GM10266 (cell line): ENCODE results near the gene ZMIZ1.

ENCODE experiments used
- DNase-seq: peaks from one replicate; pipeline ENCODE4 v3.0.0; 2012; ENCODE audit errors: extremely low spot score
- TF ChIP-seq, protein P1 (sequence below): IDR thresholded peaks from 2 replicates; pipeline ENCODE4 v1.5.1; 2012; ENCODE audit warnings: mild to moderate bottlenecking, low read depth; ENCODE audit not compliant: control insufficient read depth, insufficient read depth; ENCODE audit errors: missing control alignments

The ZMIZ1 gene

DNA sequence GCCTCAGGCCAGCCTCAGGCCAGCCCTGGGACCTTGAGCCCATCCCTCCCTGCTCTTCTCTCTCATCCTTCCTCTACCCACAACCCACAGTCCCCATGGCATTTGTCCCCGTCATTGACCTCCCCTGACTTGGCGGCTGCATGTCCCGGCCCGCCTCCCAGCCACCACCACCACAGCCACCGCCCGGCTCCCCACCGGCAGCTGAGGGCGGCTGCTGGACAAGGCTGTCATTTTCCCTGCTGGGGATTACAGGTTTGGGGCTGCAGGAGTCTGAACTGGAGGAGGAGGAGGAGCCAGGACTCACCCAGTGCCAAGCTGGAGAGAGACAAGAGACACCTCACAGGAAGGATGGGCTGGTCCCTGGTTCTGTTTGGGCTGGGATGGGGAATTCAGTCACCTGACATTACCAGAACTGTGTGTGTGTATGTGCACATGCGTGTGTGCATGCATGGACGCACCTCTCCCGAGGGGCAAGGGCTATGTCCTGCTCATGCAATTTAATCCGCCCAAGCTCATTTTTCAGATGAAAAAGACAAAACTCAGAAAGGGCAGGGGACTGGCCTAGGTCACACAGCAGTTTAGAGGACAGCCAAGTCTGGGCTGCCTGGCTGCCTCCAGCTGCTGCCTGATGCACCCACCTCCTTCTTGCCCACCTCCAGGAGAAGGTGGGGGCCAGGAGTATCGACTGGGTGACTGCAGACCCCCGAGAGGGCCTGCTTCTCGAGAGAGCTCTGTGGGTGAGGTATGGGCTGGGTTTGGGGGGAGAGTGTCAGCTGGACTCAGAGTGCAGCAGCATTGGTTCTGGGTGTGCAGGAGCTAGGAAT is 113.1 kb downstream of the ZMIZ1 start:
- TF ChIP-seq, protein P1, sequence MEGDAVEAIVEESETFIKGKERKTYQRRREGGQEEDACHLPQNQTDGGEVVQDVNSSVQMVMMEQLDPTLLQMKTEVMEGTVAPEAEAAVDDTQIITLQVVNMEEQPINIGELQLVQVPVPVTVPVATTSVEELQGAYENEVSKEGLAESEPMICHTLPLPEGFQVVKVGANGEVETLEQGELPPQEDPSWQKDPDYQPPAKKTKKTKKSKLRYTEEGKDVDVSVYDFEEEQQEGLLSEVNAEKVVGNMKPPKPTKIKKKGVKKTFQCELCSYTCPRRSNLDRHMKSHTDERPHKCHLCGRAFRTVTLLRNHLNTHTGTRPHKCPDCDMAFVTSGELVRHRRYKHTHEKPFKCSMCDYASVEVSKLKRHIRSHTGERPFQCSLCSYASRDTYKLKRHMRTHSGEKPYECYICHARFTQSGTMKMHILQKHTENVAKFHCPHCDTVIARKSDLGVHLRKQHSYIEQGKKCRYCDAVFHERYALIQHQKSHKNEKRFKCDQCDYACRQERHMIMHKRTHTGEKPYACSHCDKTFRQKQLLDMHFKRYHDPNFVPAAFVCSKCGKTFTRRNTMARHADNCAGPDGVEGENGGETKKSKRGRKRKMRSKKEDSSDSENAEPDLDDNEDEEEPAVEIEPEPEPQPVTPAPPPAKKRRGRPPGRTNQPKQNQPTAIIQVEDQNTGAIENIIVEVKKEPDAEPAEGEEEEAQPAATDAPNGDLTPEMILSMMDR = no peak
- no peak for DNase-seq

DNA sequence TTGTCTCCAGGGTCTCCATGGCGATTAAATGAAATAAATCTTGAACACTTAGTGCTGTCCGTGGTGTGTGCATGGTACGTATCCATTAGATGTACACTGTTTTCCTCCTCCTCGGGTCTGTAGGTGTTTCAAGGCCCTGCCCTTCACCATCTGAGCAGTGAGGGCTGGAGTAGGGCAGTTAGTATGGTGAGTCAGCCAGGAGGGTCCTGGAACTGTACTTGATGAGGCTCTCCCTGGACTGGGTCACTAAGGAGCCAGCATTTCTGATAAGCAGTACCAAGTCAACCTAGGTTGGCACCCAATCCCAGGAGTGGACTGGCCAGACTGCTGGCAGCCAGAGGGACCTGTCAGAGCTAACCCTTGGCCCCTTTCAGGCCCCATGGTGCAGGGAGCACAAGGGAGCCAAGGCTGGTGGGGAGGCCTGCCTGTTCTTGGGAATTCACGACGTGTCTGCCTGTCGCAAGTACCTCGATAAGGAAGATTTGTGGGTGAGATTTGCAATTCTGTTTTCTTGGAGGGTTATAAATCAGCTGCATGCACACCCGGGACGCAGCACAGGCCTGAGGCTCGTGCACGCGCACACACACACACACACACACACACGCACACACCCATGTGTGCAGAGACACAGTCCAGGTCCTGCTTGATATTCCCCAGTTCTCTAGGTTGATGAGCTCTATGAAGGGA is 114.2 kb downstream of the ZMIZ1 start:
- TF ChIP-seq, protein P1 = no peak
- no peak for DNase-seq

DNA sequence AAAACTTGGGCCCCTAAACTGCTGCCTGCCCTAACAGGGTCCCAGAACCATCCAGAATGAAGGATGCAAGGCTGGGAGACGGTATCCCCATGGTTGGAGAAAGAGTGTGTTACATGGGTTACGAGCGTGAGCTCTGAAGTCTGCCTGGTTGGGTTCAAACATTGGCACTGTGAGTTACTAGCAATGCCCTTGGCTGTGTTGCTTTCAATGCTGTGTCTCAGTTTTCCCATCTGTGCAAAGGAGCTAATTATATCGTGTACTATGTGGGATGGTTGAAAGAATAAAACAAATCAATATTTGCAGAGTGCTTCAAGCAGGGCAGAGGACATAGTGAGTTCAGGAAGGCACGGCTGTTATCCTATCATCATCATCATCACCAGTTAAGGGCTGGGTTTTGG is 114.7 kb downstream of the ZMIZ1 start:
- DNase-seq = no peak
- TF ChIP-seq, protein P1 = no peak

DNA sequence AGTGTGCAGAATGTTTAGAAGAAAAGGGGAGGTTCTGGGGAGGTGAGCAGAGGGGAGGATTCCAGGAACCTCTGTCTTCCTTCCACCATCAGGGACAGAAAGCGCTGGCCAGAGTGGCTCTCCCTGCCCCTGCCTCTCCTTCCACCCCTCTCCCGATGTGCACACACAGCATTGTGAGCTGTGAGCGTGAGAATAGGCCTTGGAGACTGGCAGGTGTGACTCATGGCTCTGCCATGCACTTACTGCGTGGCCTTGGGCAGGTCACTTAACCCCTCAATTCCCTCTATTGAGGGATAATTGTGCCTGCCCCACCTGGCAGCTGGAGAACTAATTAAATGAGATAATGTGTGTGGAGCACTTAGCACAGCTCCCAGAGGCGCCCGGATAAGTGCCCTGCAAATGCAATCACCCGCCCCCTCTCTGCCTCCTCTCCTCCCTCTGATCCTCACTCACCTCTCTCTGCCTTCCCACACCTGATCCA is 115.4 kb downstream of the ZMIZ1 start:
- DNase-seq = no peak
- TF ChIP-seq, protein P1 = no peak

DNA sequence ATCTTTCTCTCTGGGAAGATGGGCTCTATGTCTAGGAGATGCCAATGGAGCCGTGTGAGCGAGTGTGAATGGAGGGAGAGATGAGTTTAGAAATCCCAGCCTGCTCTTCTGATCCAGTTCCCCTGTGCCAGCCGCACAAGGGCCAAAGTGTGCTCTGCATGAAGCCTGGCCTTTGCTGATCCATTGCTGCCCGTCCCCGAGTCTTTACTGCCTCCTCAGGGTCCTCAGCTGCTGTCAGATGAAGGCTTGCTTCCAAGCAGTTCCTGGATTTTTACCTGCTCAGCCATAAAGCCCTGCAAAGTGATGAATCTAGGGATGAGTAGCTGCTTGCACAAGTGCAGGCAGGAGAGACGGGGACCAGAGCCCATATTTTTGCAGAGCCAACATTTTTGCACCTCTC is 115.9 kb downstream of the ZMIZ1 start:
- TF ChIP-seq, protein P1 = no peak
- no peak for DNase-seq

DNA sequence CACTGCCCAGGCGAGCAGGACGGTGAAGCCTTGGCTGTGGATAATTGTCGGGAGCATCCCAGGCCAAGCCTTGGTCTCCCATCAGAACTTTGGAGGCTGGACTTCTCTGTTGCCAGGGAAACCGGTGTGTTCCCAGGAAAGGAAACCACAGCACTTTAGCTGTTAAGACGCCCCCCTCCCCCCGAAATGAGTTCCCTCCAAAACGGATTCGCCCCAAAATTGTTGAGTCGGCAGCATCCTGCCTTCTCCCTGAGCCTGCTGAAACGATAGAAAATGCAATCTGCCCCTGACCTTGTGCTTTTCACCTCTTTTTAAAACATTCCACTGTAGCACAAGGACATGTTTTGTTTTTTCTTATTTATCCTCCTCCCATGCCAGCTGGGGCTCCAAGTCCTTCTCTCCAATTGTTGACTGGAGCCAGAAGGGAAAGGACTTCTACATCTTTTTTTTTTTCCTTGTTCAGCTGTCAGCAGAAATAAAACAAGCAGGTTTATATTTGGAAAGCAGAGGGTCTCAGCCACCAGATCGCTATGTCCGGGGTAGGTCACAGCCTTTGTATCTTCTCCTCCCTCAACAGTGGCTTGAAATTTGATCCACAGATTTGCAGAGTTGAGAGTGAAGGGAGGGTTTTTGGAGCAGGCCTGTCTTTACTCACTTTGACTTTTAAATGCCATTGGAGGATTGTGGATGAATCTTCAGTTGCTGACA is 116.5 kb downstream of the ZMIZ1 start:
- no peak for DNase-seq
- TF ChIP-seq, protein P1 = no peak
